ENCODE results near the gene FGFBP1. TPM values are rescaled to one million over a fixed set of nuclear protein-coding genes. Genes with fewer than 3 reads are reported as not detected.

Gene FGFBP1
- total and polyA plus RNA-seq, 3 donors from 2014 or later, result 1.1 TPM; not detected in 2

DNA sequence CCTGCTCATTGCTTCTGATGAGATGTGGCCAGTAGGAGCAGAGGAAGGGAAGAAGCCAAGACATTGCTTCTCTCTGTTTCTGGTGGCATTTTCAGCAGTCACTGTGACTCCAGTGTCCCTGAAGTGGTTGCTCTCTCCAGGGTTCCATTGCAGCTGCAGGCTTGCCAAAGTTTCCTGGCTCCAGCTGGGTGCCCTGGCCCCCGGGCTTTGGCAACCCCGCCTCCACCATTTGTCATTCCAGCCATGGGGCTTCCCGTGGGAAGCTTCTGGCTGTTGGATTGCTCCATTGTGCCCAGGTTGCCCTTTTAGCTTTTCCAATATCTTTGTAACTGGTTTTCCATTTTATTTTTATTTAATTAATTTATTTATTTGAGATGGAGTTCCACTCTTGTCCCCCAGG, 12.7 kb downstream of the FGFBP1 start:
- WGBS, 2 donors, result 85 to 87% methylated on average over 3 of the region's 3 CpGs
- no peak for DNase-seq
- no peak overlapping the region for H3K4me3 ChIP-seq
- H3K27me3 ChIP-seq, result no peaks in the 10 kb centered on the region
- H3K4me1 ChIP-seq, result no peaks in the 10 kb centered on the region
- TF ChIP-seq, protein P1, sequence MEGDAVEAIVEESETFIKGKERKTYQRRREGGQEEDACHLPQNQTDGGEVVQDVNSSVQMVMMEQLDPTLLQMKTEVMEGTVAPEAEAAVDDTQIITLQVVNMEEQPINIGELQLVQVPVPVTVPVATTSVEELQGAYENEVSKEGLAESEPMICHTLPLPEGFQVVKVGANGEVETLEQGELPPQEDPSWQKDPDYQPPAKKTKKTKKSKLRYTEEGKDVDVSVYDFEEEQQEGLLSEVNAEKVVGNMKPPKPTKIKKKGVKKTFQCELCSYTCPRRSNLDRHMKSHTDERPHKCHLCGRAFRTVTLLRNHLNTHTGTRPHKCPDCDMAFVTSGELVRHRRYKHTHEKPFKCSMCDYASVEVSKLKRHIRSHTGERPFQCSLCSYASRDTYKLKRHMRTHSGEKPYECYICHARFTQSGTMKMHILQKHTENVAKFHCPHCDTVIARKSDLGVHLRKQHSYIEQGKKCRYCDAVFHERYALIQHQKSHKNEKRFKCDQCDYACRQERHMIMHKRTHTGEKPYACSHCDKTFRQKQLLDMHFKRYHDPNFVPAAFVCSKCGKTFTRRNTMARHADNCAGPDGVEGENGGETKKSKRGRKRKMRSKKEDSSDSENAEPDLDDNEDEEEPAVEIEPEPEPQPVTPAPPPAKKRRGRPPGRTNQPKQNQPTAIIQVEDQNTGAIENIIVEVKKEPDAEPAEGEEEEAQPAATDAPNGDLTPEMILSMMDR (IDR thresholded peaks at IDR 0.05), result no peak
- no peak for TF ChIP-seq POLR2A (IDR thresholded peaks at IDR 0.05)
- H3K9me3 ChIP-seq, result no peaks in the 10 kb centered on the region
- intact Hi-C loops (cut with DNase I; ENCODE audit: low total_unique reads), result no loop called here
- H3K36me3 ChIP-seq (ENCODE audit: low read depth, missing control alignments), result no peaks in the 10 kb centered on the region
- H3K27ac ChIP-seq, result no peak overlapping the region

DNA sequence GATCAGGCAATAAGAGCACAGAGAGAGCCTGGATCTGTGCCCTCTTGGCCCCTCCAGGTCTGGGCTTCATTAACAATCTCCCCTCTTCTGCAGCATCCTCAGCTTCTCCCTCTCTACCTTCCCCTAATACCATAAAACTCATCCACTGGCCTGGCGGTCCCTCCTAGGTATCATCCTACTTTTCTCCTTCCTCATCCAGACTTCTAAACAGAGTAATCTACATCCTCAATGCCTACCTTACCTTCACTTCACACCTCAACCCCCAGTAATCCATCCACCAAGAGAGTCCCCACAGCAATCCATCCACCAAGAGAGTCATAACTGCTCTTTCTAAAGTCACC, 17.0 kb downstream of the FGFBP1 start:
- Histone ChIP-seq H3K27me3 (no peaks in the 10 kb centered on the region), H3K27ac (no peak overlapping the region), H3K4me1 (no peaks in the 10 kb centered on the region), H3K9me3 (no peaks in the 10 kb centered on the region), H3K4me3 (no peak overlapping the region), H3K36me3 (ENCODE audit: low read depth, missing control alignments) (no peaks in the 10 kb centered on the region)
- WGBS, 2 donors, result 84 to 86% methylated on average over 1 of the region's 1 CpG
- no peak for DNase-seq
- TF ChIP-seq POLR2A (IDR thresholded peaks at IDR 0.05), result no peak
- TF ChIP-seq, protein P1 (IDR thresholded peaks at IDR 0.05), result no peak
- intact Hi-C loops (cut with DNase I; ENCODE audit: low total_unique reads), result no loop called here

DNA sequence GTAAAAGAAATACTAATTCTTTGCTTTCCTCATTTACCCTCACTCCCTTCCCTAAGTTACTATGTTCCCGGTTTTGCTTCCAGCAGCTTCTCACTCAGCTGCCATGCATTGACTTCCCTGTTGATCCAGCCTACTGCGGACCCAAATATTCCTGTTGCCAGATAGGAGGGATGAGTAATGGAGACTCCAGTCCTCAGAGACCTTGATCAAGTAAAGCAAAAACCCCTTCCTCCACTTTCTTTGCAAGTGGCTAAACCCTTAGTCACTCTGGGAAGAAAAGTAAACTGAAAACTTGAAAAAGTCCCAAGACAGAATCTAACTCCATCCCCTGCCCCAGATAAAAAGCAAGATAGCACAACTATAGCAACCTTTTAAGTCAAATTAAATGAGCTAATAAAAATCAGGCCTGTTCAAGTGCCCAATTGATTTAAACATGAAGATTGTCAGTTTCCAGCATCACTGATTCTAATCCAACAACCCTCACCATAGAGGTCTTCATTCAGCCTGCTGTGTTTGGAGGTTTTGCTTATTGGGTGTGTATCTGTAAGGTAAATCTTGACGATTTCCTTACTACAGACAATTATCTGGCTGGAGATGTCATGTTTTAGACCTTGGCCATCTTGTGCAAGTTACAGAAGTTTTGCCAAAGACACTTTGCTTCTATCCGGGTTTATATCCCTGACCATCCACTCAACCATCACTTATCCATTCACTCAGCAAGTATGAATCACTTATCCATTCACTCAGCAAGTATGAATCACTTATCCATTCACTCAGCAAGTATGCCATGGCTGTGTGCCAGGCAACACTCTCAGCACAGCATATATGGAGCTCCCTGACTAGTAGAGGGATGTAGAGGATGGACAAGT, 17.6 kb downstream of the FGFBP1 start:
- TF ChIP-seq, protein P1 (IDR thresholded peaks at IDR 0.05), result no peak
- TF ChIP-seq POLR2A (IDR thresholded peaks at IDR 0.05), result no peak
- no peak overlapping the region for H3K27ac ChIP-seq
- no peak overlapping the region for H3K4me3 ChIP-seq
- DNase-seq, result no peak
- no peaks in the 10 kb centered on the region for H3K4me1 ChIP-seq
- no peaks in the 10 kb centered on the region for H3K9me3 ChIP-seq
- H3K27me3 ChIP-seq, result no peaks in the 10 kb centered on the region
- WGBS, 2 donors, result 61 to 73% methylated on average over 4 of the region's 4 CpGs
- intact Hi-C loops (cut with DNase I; ENCODE audit: low total_unique reads), result no loop called here
- H3K36me3 ChIP-seq (ENCODE audit: low read depth, missing control alignments), result no peaks in the 10 kb centered on the region

DNA sequence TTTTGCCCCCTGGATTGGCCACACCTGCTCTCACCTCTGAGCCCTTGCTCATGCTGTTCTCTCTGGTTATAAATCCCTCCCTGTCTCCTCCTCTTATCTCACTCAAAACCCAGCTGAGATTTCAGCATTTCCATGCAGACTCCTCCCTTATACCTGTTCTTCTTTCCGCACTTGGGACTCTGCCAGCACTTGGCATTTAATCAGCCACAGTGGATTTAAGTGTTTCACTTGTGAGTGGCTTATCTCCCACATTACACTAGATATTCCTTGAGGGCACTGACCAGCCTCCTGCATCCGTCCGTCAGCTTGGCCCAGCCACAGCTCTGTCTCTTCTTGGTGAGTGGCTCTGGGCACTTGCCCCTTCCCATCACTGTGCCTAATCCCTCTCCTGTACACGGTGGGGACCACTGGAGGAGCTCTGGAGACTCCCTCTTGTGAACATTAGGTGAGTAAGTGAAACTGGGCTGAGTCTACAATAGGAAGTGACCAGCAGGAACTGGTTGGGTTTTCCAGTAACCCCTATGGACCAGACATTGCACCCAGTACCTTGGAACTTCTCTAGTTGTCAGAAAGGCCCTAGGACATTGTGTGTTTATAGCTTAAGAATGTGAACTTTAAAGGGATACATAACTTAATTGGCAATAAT, 19.9 kb downstream of the FGFBP1 start:
- TF ChIP-seq, protein P1 (IDR thresholded peaks at IDR 0.05), result no peak
- TF ChIP-seq POLR2A (IDR thresholded peaks at IDR 0.05), result no peak
- no peaks in the 10 kb centered on the region for H3K9me3 ChIP-seq
- H3K27ac ChIP-seq, result no peak overlapping the region
- no peaks in the 10 kb centered on the region for H3K27me3 ChIP-seq
- DNase-seq, result no peak
- 44 to 53% methylated on average over 4 of the region's 4 CpGs for whole genome bisulfite sequencing, 2 donors
- H3K36me3 ChIP-seq (ENCODE audit: low read depth, missing control alignments), result no peaks in the 10 kb centered on the region
- H3K4me3 ChIP-seq, result no peak overlapping the region
- intact Hi-C loops (cut with DNase I; ENCODE audit: low total_unique reads), result no loop called here
- no peaks in the 10 kb centered on the region for H3K4me1 ChIP-seq
